HFF-Myc (cell line): ENCODE measurements around the gene FHL3.

ENCODE experiments used
- DNase-seq: peaks from one replicate; pipeline ENCODE4 v3.0.0-alpha.2; 2011; ENCODE audit warnings: low read depth; ENCODE audit errors: extremely low read depth
- H3K4me3 ChIP-seq: replicated peaks from 2 replicates; pipeline ENCODE4 v1.5.1; 2011; ENCODE audit warnings: low read depth, mild to moderate bottlenecking, control low read depth, low read length
- CTCF ChIP-seq: IDR thresholded peaks from 2 replicates; pipeline ENCODE4 v1.5.1; 2012; ENCODE audit warnings: mild to moderate bottlenecking, low read depth, low read length, control low read depth; ENCODE audit errors: missing control alignments

The FHL3 gene

GRCh38 chr1:37951041-37951782 is 54.1 kb downstream of the FHL3 start:
- no peak overlapping the region for H3K4me3 ChIP-seq
- no peak for TF ChIP-seq CTCF
- no peak for DNase-seq

GRCh38 chr1:37949524-37950152 is 55.7 kb downstream of the FHL3 start:
- no peak for DNase-seq
- no peak for TF ChIP-seq CTCF
- H3K4me3 ChIP-seq: no peak overlapping the region

GRCh38 chr1:37948841-37949240 is 56.5 kb downstream of the FHL3 start:
- TF ChIP-seq CTCF: no peak
- no peak overlapping the region for H3K4me3 ChIP-seq
- DNase-seq: no peak

- DNase-seq: no peak
- no peak overlapping the region for H3K4me3 ChIP-seq
- TF ChIP-seq CTCF: no peak
Observed at GRCh38 chr1:37948166-37948565, 57.1 kb downstream of the FHL3 start.

- no peak overlapping the region for H3K4me3 ChIP-seq
- no peak for TF ChIP-seq CTCF
- no peak for DNase-seq
Observed at GRCh38 chr1:37947364-37947763, 58.0 kb downstream of the FHL3 start.
